Kidney epithelial cell (primary cell): ENCODE data around the gene ANO7. TPM values are rescaled to one million over a fixed set of nuclear protein-coding genes. Genes with fewer than 3 reads are reported as not detected.

ENCODE experiments used
- DNase-seq: peaks from one replicate; pipeline ENCODE4 v3.0.0-alpha.2; 2010; ENCODE audit warnings: low read depth
- H3K27me3 ChIP-seq: 2 replicates; pipeline ENCODE4 v1.6.0; 2011; ENCODE audit warnings: low read length; ENCODE audit not compliant: control insufficient read depth, insufficient read depth
- H3K36me3 ChIP-seq: 2 replicates; pipeline ENCODE4 v1.5.1; 2011; ENCODE audit warnings: low read length; ENCODE audit not compliant: control insufficient read depth, insufficient read depth
- H3K4me3 ChIP-seq: 2 replicates; pipeline ENCODE4 v1.5.1; 2011; ENCODE audit warnings: low read depth, mild to moderate bottlenecking, control low read depth, low read length
- total RNA-seq: library from RNA; depleted of rRNA; stranded (reverse); fragments of >200 nt; gene quantifications from 2 replicates; pipeline ENCODE4 v1.2.3, GENCODE V29; 2015
- TF ChIP-seq, protein P1 (sequence below): IDR thresholded peaks from 2 replicates; pipeline ENCODE4 v1.5.1; 2011; ENCODE audit warnings: mild to moderate bottlenecking, moderate library complexity, low read length, control low read depth, inconsistent platforms; ENCODE audit not compliant: insufficient read depth, poor library complexity, severe bottlenecking

The ANO7 gene
- total RNA-seq, 1 donor from 2014 or later: 1.9 TPM

DNA sequence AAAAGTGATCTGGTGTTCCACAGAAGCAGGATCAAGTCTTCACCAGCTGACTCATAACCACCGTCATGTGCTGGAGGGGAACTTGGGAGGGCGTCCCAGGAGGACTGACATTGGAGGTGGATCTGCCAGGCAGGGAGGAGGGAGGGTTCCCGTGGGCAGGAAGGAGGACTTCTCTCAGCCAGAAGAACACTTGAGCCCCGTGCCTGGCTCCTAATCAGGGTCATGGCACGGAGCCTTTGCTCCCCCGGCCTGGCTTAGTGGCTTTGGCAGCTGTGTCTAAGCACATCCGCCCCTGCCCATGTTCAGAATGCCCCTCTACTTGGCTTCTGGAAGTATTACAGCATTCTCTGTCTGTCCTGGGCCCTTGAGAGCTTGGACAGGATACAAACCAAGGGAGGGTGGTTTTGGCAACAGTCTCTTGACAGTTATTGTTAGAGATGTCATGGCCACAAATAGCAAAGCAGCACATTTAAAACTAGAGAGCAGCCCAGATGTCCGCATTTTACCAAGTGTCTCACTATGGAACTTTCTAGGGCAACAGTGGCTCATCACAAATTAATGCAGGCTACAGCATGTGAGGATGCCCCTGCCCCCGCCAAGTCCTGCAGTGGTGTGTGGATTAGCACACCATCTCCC lies 26.7 kb upstream of the ANO7 start:
- H3K4me3 ChIP-seq: no peak overlapping the region
- no peak for DNase-seq
- TF ChIP-seq, protein P1, sequence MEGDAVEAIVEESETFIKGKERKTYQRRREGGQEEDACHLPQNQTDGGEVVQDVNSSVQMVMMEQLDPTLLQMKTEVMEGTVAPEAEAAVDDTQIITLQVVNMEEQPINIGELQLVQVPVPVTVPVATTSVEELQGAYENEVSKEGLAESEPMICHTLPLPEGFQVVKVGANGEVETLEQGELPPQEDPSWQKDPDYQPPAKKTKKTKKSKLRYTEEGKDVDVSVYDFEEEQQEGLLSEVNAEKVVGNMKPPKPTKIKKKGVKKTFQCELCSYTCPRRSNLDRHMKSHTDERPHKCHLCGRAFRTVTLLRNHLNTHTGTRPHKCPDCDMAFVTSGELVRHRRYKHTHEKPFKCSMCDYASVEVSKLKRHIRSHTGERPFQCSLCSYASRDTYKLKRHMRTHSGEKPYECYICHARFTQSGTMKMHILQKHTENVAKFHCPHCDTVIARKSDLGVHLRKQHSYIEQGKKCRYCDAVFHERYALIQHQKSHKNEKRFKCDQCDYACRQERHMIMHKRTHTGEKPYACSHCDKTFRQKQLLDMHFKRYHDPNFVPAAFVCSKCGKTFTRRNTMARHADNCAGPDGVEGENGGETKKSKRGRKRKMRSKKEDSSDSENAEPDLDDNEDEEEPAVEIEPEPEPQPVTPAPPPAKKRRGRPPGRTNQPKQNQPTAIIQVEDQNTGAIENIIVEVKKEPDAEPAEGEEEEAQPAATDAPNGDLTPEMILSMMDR: no peak
- no peaks in the 10 kb centered on the region for H3K36me3 ChIP-seq
- no peaks in the 10 kb centered on the region for H3K27me3 ChIP-seq

DNA sequence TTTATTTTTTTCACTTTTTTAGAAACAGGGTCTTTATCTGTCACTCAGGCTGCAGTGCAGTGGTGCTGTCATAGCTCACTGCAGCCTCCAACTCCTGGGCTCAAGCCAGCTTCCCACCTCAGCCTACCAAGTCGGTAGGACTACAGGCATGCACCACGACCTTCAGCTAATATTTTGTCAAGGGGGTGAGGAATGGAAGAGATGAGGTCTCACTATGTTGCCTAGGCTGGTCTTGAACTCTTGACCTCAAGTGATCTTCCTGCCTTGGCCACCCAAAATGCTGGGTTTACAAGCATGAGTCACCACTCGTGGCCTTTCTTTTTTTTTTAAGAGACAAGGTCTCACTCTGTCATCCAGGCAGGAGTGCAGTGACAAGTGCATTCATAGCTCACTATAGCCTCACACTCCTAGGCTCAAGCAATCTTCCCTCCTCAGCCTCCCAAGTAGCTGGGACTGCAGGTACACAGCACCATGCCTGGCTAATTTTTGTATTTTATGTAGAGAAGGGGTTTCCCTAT lies 24.8 kb upstream of the ANO7 start:
- TF ChIP-seq, protein P1: no peak
- Histone ChIP-seq H3K4me3 (no peak overlapping the region), H3K36me3 (peaks cover 2% of the 10 kb centered on the region)

DNA sequence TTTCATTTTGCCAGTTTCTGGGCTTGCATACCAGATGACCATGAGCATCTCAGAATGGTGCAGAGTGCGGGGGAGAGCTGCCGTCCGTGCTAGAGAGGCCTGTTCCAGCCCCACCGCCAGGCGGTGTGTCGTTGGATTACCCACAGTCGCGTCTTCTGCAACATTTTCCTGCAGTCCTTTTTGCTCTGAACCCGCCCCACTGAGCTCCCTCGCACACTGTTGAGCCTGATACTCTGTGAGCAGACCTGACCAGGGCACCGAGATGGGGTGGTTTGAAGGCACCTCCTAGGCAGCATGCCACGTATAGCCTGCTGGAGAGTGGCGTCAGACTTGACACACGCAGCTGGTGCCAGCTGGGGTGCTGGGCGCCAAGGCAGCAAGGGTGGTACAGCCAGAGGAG lies 20.1 kb upstream of the ANO7 start:
- TF ChIP-seq, protein P1: no peak
- H3K36me3 ChIP-seq: peaks cover 3% of the 10 kb centered on the region
- H3K27me3 ChIP-seq: no peaks in the 10 kb centered on the region
- no peak for DNase-seq
- no peak overlapping the region for H3K4me3 ChIP-seq

More for the DNA sequence above, 24.8 kb upstream of the ANO7 start:
- no peaks in the 10 kb centered on the region for H3K27me3 ChIP-seq
- DNase-seq: no peak

DNA sequence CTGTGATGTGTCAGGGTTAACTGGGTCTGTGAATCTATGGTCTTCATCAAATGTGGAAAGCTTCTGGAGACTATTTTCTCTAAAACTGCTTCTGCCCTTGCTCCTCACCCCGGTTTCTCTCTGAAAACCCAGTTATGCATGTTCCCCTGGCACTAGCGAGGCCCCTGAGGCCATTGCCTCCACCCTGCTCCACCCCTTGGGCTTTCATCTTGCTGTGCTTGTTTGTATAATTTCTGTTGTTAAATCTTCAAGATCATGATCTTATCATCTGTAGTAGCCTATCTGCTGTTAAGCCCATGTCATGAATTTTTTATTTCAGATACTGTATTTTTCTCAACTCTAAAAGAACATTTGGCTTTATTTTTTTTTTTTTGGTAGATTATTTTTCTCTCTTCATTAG lies 14.9 kb upstream of the ANO7 start:
- no peak for DNase-seq
- H3K36me3 ChIP-seq: peaks cover 1% of the 10 kb centered on the region
- H3K27me3 ChIP-seq: no peaks in the 10 kb centered on the region
- H3K4me3 ChIP-seq: no peak overlapping the region
- TF ChIP-seq, protein P1: no peak

DNA sequence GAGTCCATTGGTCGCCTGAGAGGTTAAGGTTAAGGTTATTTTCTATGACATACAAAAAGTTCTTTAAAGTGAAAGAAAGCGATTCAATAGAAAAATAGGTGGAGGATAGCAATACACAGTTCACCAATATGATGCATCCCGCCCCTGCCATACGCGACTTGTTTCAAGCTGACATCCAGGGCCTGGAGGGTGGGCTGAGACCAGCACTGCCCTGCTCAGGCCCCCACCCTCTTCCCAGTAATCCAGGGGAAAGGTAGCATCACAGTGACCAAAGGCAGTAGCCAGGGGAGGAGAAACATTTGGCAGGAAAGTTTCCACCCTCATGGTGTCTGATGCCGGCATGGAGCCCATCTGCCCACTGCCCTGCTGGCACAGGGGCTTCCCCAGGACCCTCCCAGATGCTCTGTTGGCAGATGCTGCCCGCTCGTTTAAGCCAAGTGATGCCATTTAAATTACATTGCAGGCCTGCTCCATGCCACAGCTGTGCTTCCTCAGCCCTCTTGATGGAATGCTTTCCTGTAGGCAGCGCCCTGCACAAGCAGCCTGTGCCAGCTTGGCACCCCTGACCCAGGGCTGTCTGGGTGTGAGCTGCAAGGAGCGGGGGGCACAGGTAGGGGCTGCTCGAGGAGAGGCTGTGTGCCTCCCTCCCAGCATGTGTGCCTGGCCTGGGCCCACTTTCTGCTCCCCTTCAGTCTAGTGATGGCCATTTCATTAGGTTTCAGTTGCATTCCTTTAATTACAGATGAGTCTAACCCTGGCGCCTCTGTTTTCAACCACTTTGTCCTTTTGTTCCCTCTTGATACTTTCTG lies 10.7 kb upstream of the ANO7 start:
- no peak overlapping the region for H3K4me3 ChIP-seq
- no peaks in the 10 kb centered on the region for H3K27me3 ChIP-seq
- TF ChIP-seq, protein P1: no peak
- DNase-seq: no peak
- no peaks in the 10 kb centered on the region for H3K36me3 ChIP-seq
